A549 (cell line): Measurements from ENCODE around the gene ERI2. TPM values are rescaled to one million over a fixed set of nuclear protein-coding genes. Genes with fewer than 3 reads are reported as not detected.

Experiments
- ATAC-seq, 2 experiments: fragments of 200-7000 bp in 1 of 2; fragments of >200 bp in 1 of 2; cut with Nextera tagmentation in 1 of 2; cut with Tn5 transposase in 1 of 2; 3 replicates each; pipeline versions ENCODE4 v1.8.0 to v1.9.1; 2018 to 2020; ENCODE audit warnings: mild to moderate bottlenecking in 1 of 2, moderate library complexity in 1 of 2
- CTCF ChIA-PET: fragments of 300-600 bp; sonication (Branson Sonifier 250); formaldehyde crosslinking; extraction: SDS; loops from one replicate; lab custom pipeline; 2021; ENCODE audit warnings: antibody characterized with exemption, inconsistent platforms; lab: Yijun Ruan, JAX
- POLR2A ChIA-PET: fragments of 350-600 bp; formaldehyde crosslinking; extraction: SDS; loops from one replicate; lab custom pipeline; 2021; ENCODE audit warnings: antibody characterized with exemption, inconsistent platforms; lab: Yijun Ruan, JAX
- DNase-seq, 2 experiments: peaks; one replicate each; pipeline versions ENCODE4 v3.0.0 to v3.0.0-alpha.2; 2011 to 2016; ENCODE audit warnings: low read depth in 1 of 2, low spot score in 1 of 2
- FAIRE-seq: peaks from 2 replicates; lab custom pipeline; 2011; peaks lifted over from hg19 to GRCh38; lab: Jason Lieb, UNC
- H3K27ac ChIP-seq, 2 experiments: fragments of >200 bp; sonication (Bioruptor Twin); formaldehyde crosslinking; 3 replicates each; pipeline ENCODE4 v1.5.1; 2016 to 2017
- H3K4me1 ChIP-seq: fragments of >200 bp; sonication (Bioruptor Twin); formaldehyde crosslinking; 3 replicates; pipeline ENCODE4 v1.6.1; 2016
- H3K4me2 ChIP-seq: fragments of >200 bp; sonication (Bioruptor Twin); formaldehyde crosslinking; 3 replicates; pipeline ENCODE4 v1.6.1; 2016
- H3K4me3 ChIP-seq: fragments of >200 bp; sonication (Bioruptor Twin); formaldehyde crosslinking; 3 replicates; pipeline ENCODE4 v1.5.1; 2016
- H3K9me3 ChIP-seq: fragments of >200 bp; sonication (Bioruptor Twin); formaldehyde crosslinking; 3 replicates; pipeline ENCODE4 v1.6.1; 2016
- BCL3 ChIP-seq: fragments of >200 bp; sonication (Bioruptor Twin); formaldehyde crosslinking; IDR thresholded peaks from 3 replicates; pipeline ENCODE4 v1.6.1; 2016
- CBX8 ChIP-seq: fragments of 200-600 bp; sonication (generic); IDR thresholded peaks from 2 replicates; pipeline ENCODE4 v1.6.1; 2016
- CEBPB ChIP-seq, 2 experiments: fragments of >200 bp in 1 of 2; sonication (Bioruptor Twin) in 1 of 2; formaldehyde crosslinking in 1 of 2; IDR thresholded peaks; 2 replicates each; pipeline ENCODE4 v1.6.1; 2012 to 2016
- EHF ChIP-seq: fragments of 250-450 bp; sonication (Bioruptor Pico); IDR thresholded peaks from 2 replicates; pipeline ENCODE4 v1.5.0; 2020; ENCODE audit warnings: mild to moderate bottlenecking
- EP300 ChIP-seq, 2 experiments: fragments of >200 bp; sonication (Bioruptor Twin); formaldehyde crosslinking; IDR thresholded peaks; 2 replicates in 1 of 2; 3 replicates in 1 of 2; pipeline ENCODE4 v1.6.1; 2016 to 2017
- FOXS1 ChIP-seq: fragments of 250-450 bp; sonication (Bioruptor Pico); IDR thresholded peaks from 2 replicates; pipeline ENCODE4 v1.5.0; 2020; ENCODE audit warnings: mild to moderate bottlenecking, moderate library complexity
- HOXB13 ChIP-seq: fragments of 250-450 bp; sonication (Bioruptor Pico); IDR thresholded peaks from 2 replicates; pipeline ENCODE4 v1.5.0; 2020; ENCODE audit warnings: low read depth, mild to moderate bottlenecking, moderate library complexity
- JUN ChIP-seq, 2 experiments: fragments of >200 bp; sonication (Bioruptor Twin); formaldehyde crosslinking; IDR thresholded peaks; 2 replicates in 1 of 2; 3 replicates in 1 of 2; pipeline ENCODE4 v1.6.1; 2016 to 2017
- JUNB ChIP-seq: fragments of >200 bp; sonication (Bioruptor Twin); formaldehyde crosslinking; IDR thresholded peaks from 2 replicates; pipeline ENCODE4 v1.6.1; 2016
- KDM5A ChIP-seq: fragments of 200-600 bp; sonication (generic); IDR thresholded peaks from 2 replicates; pipeline ENCODE4 v1.6.1; 2016; ENCODE audit warnings: antibody characterized with exemption, mild to moderate bottlenecking
- MAFK ChIP-seq: fragments of 450-650 bp; IDR thresholded peaks from 2 replicates; pipeline ENCODE4 v1.6.1; 2014; ENCODE audit not compliant: partially characterized antibody
- MAZ ChIP-seq: fragments of 150-350 bp; IDR thresholded peaks from 2 replicates; pipeline ENCODE4 v1.6.1; 2014; ENCODE audit warnings: antibody characterized with exemption, low read depth, low read length, borderline replicate concordance
- PHF8 ChIP-seq: fragments of 200-600 bp; sonication (generic); IDR thresholded peaks from 2 replicates; pipeline ENCODE4 v1.6.1; 2016; ENCODE audit warnings: low read depth, mild to moderate bottlenecking, antibody characterized with exemption, moderate library complexity, borderline replicate concordance
- POLR2A ChIP-seq: IDR thresholded peaks from 2 replicates; pipeline ENCODE4 v1.6.1; 2012; ENCODE audit warnings: mild to moderate bottlenecking, low read length
- POLR2AphosphoS2 ChIP-seq: conservative IDR thresholded peaks from 2 replicates; pipeline ENCODE4 v1.6.1; 2012; ENCODE audit warnings: low read length, improper control_type of control experiment, inconsistent platforms
- RAD21 ChIP-seq, 2 experiments: fragments of >200 bp in 1 of 2; sonication (Bioruptor Twin) in 1 of 2; formaldehyde crosslinking in 1 of 2; IDR thresholded peaks in 1 of 2; conservative IDR thresholded peaks in 1 of 2; 2 replicates in 1 of 2; 3 replicates in 1 of 2; pipeline ENCODE4 v1.6.1; 2012 to 2018; ENCODE audit warnings: inconsistent platforms in 1 of 2
- RFX5 ChIP-seq: fragments of 450-650 bp; IDR thresholded peaks from 2 replicates; pipeline ENCODE4 v1.7.1; 2014; ENCODE audit warnings: antibody characterized with exemption, mild to moderate bottlenecking, moderate library complexity
- SREBF2 ChIP-seq: fragments of 450-650 bp; IDR thresholded peaks from 2 replicates; pipeline ENCODE4 v1.6.1; 2014; ENCODE audit warnings: mild to moderate bottlenecking, moderate library complexity
- TFCP2L1 ChIP-seq: fragments of 250-450 bp; sonication (Bioruptor Pico); IDR thresholded peaks from 2 replicates; pipeline ENCODE4 v1.5.0; 2021; ENCODE audit warnings: mild to moderate bottlenecking
- TP53 ChIP-seq: fragments of 250-450 bp; sonication (Bioruptor Pico); IDR thresholded peaks from 2 replicates; pipeline ENCODE4 v1.5.0; 2021; ENCODE audit warnings: mild to moderate bottlenecking, moderate library complexity
- ZC3H11A ChIP-seq: fragments of 450-650 bp; IDR thresholded peaks from 2 replicates; pipeline ENCODE4 v1.6.1; 2014; ENCODE audit warnings: antibody characterized with exemption, mild to moderate bottlenecking
- ZFP36 ChIP-seq: fragments of 450-650 bp; IDR thresholded peaks from 2 replicates; pipeline ENCODE4 v1.6.1; 2014; ENCODE audit warnings: borderline replicate concordance; ENCODE audit not compliant: partially characterized antibody
- ZNF302 ChIP-seq: fragments of 250-450 bp; sonication (Bioruptor Pico); IDR thresholded peaks from 2 replicates; pipeline ENCODE4 v1.9.0; 2021; ENCODE audit warnings: inconsistent platforms, mild to moderate bottlenecking, moderate library complexity
- WGBS: methylation state at CpG from one replicate; pipeline ENCODE4 v1.1.6; 2017; ENCODE audit errors: missing lambda C conversion rate; 5-methylcytosine and 5-hydroxymethylcytosine counted together
- polyA plus RNA-seq, 4 experiments: library from polyadenylated mRNA; depleted of rRNA in 3 of 4; stranded (reverse); fragments of >200 nt; fragmentation: RNase III in 1 of 4; extraction: RNeasy Plus Mini Kit Qiagen cat#74134 plus additional on column Dnase treatment in 1 of 4; gene quantifications; 2 replicates in 3 of 4; 3 replicates in 1 of 4; pipeline ENCODE4 v1.2.3, GENCODE V29; 2011 to 2017
- TF ChIP-seq, protein P1 (sequence below): IDR thresholded peaks from 2 replicates; pipeline ENCODE4 v1.6.1; 2012
- TF ChIP-seq, protein P2 (sequence below): fragments of 150-350 bp; IDR thresholded peaks from 2 replicates; pipeline ENCODE4 v1.6.1; 2014; ENCODE audit warnings: low read depth, mild to moderate bottlenecking, low read length
- TF ChIP-seq, protein P3 (sequence below): fragments of 250-450 bp; sonication (Bioruptor Pico); IDR thresholded peaks from 2 replicates; pipeline ENCODE4 v1.5.0; 2021; ENCODE audit warnings: mild to moderate bottlenecking, moderate library complexity, borderline replicate concordance

ERI2 gene
- polyA plus RNA-seq, 2 of the 4 experiments (the other 2 are of a cell fraction) = 15.9 to 25.1 TPM

- POLR2A ChIA-PET = no interaction called here
- Histone ChIP-seq H3K4me1 (no peaks in the 10 kb centered on the region), H3K9me3 (no peaks in the 10 kb centered on the region), H3K27ac (no peak overlapping the region), H3K4me2 (no peak overlapping the region), H3K4me3 (no peak overlapping the region)
- 84% methylated on average over 4 of the region's 4 CpGs for WGBS
- FAIRE-seq (no peak), ATAC-seq (no peak), DNase-seq (no peak)
- CTCF ChIA-PET = interaction anchor here (1.1 kb wide), 1 partner anchor 263 kb away, joined by 3 read pairs; no protein-coding TSS in a partner anchor
- TF ChIP-seq FOXS1 (CRISPR knock-in tag) = no peak
These were observed 15.4 kb upstream of the ERI2 start for GRCh38 chr16:20821682-20822081.

GRCh38 chr16:20818929-20819585 is 12.8 kb upstream of the ERI2 start:
- ChIA-PET POLR2A (no interaction called here), CTCF (interaction anchor here (1.5 to 1.7 kb wide), 2 partner anchors 12 to 44 kb away, joined by 3 to 5 read pairs; partner anchors contain the start of genes ERI2 and REXO5)
- no peaks in the 10 kb centered on the region for H3K9me3 ChIP-seq
- DNase-seq (no peak), ATAC-seq (no peak), FAIRE-seq (no peak)
- no peak overlapping the region for H3K27ac ChIP-seq
- no peak overlapping the region for H3K4me2 ChIP-seq
- no peak for TF ChIP-seq EHF
- TF ChIP-seq TFCP2L1 (CRISPR knock-in tag) = no peak
- no peak for TF ChIP-seq ZNF302 (CRISPR knock-in tag)
- TF ChIP-seq KDM5A = no peak
- no peak for TF ChIP-seq EP300 (IDR thresholded peaks at IDR 0.05)
- TF ChIP-seq, protein P1, sequence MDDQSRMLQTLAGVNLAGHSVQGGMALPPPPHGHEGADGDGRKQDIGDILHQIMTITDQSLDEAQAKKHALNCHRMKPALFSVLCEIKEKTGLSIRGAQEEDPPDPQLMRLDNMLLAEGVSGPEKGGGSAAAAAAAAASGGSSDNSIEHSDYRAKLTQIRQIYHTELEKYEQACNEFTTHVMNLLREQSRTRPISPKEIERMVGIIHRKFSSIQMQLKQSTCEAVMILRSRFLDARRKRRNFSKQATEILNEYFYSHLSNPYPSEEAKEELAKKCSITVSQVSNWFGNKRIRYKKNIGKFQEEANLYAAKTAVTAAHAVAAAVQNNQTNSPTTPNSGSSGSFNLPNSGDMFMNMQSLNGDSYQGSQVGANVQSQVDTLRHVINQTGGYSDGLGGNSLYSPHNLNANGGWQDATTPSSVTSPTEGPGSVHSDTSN = no peak
- TF ChIP-seq TP53 (CRISPR knock-in tag) = no peak
- no peak for TF ChIP-seq JUNB
- WGBS = 71% methylated on average over 4 of the region's 4 CpGs
- H3K4me3 ChIP-seq = no peak overlapping the region
- H3K4me1 ChIP-seq = no peaks in the 10 kb centered on the region

- DNase-seq (no peak), ATAC-seq (no peak), FAIRE-seq (no peak)
- H3K4me3 ChIP-seq = no peak overlapping the region
- no peaks in the 10 kb centered on the region for H3K4me1 ChIP-seq
- H3K27ac ChIP-seq = no peak overlapping the region
- no peak for TF ChIP-seq POLR2A
- no peak for TF ChIP-seq CBX8
- TF ChIP-seq BCL3 = no peak
- no peak for TF ChIP-seq HOXB13 (CRISPR knock-in tag)
- TF ChIP-seq MAFK = no peak
- no peak for TF ChIP-seq FOXS1 (CRISPR knock-in tag)
- ChIA-PET POLR2A (no interaction called here), CTCF (interaction anchor here (2.6 kb wide), 1 partner anchor 35 kb away, joined by 12 read pairs; no protein-coding TSS in a partner anchor)
- no peaks in the 10 kb centered on the region for H3K9me3 ChIP-seq
- H3K4me2 ChIP-seq = no peak overlapping the region
- WGBS = 91% methylated on average over 4 of the region's 4 CpGs
These were observed 8.5 kb upstream of the ERI2 start for GRCh38 chr16:20814784-20815183.

DNA sequence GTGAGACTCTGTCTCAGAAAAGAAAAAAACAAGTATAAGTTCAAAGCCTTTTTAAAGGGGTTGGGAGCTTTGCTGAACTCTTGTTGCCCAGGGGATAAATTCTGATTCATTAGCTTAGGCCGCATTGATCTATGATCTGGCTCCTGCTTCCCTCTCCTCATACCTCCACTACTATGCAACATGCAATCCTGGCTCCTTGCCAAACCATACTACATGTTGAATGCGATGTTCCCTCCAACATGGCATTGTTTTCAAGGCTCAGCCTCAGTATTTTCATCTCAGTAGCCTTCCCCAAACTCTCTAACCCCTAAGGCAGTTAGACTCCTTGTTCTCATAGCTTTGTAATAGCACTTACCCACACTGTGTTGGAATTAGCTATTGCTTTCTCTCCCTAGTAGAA is 6.2 kb upstream of the ERI2 start:
- Histone ChIP-seq H3K27ac (no peak overlapping the region), H3K4me3 (no peak overlapping the region), H3K4me1 (peaks cover 5% of the 10 kb centered on the region; the same call in 1 of the 3 replicates), H3K4me2 (no peak overlapping the region), H3K9me3 (no peaks in the 10 kb centered on the region)
- FAIRE-seq (no peak), DNase-seq (no peak), ATAC-seq (no peak)
- POLR2A ChIA-PET = no interaction called here
- 86% methylated on average over 2 of the region's 2 CpGs for WGBS
- CTCF ChIA-PET = interaction anchor here (1.4 kb wide), 1 partner anchor 271 kb away, joined by 3 read pairs; no protein-coding TSS in a partner anchor
- TF ChIP-seq TFCP2L1 (CRISPR knock-in tag) = no peak
- TF ChIP-seq, protein P2, sequence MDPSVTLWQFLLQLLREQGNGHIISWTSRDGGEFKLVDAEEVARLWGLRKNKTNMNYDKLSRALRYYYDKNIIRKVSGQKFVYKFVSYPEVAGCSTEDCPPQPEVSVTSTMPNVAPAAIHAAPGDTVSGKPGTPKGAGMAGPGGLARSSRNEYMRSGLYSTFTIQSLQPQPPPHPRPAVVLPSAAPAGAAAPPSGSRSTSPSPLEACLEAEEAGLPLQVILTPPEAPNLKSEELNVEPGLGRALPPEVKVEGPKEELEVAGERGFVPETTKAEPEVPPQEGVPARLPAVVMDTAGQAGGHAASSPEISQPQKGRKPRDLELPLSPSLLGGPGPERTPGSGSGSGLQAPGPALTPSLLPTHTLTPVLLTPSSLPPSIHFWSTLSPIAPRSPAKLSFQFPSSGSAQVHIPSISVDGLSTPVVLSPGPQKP = no peak
- no peak for TF ChIP-seq FOXS1 (CRISPR knock-in tag)
- TF ChIP-seq RFX5 = no peak
- no peak for TF ChIP-seq POLR2AphosphoS2
- TF ChIP-seq, protein P3, sequence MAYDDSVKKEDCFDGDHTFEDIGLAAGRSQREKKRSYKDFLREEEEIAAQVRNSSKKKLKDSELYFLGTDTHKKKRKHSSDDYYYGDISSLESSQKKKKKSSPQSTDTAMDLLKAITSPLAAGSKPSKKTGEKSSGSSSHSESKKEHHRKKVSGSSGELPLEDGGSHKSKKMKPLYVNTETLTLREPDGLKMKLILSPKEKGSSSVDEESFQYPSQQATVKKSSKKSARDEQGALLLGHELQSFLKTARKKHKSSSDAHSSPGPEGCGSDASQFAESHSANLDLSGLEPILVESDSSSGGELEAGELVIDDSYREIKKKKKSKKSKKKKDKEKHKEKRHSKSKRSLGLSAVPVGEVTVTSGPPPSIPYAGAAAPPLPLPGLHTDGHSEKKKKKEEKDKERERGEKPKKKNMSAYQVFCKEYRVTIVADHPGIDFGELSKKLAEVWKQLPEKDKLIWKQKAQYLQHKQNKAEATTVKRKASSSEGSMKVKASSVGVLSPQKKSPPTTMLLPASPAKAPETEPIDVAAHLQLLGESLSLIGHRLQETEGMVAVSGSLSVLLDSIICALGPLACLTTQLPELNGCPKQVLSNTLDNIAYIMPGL = no peak
- no peak for TF ChIP-seq RAD21 (conservative IDR thresholded peaks at IDR 0.05 in 1 of 2, IDR thresholded peaks at IDR 0.05 in 1 of 2)
- TF ChIP-seq ZFP36 = no peak
- no peak for TF ChIP-seq EHF
- TF ChIP-seq PHF8 = no peak
- no peak for TF ChIP-seq EP300 (IDR thresholded peaks at IDR 0.05)
- TF ChIP-seq JUN (IDR thresholded peaks at IDR 0.05) = no peak
- TF ChIP-seq HOXB13 (CRISPR knock-in tag) = no peak
- no peak for TF ChIP-seq SREBF2
- TF ChIP-seq ZC3H11A = no peak
- TF ChIP-seq TP53 (CRISPR knock-in tag) = no peak
- TF ChIP-seq MAZ = no peak
- TF ChIP-seq CEBPB (IDR thresholded peaks at IDR 0.05) = no peak
